Spleen (tissue), 7 donors: Measurements from ENCODE around the gene ZC2HC1C.

Source experiments
- CTCF ChIP-seq, 11 experiments: fragments of 200-600 bp in 7 of 11; fragments of 450-650 bp in 4 of 11; sonication (generic) in 4 of 11; IDR thresholded peaks in 8 of 11; conservative IDR thresholded peaks in 3 of 11; 1 replicate in 7 of 11; 2 replicates in 4 of 11; pipeline versions ENCODE4 v1.4.0 to v1.8.0; 2016 to 2021; ENCODE audit warnings: antibody characterized with exemption in 11 of 11, inconsistent platforms in 4 of 11, mild to moderate bottlenecking in 1 of 11
- POLR2A ChIP-seq, 3 donors: fragments of 450-650 bp; IDR thresholded peaks; one replicate each; pipeline ENCODE4 v1.5.1; 2017; ENCODE audit warnings: antibody characterized with exemption in 3 of 3, mild to moderate bottlenecking in 1 of 3
- POLR2AphosphoS5 ChIP-seq, 3 donors: sonication (generic); formaldehyde crosslinking; IDR thresholded peaks; one replicate each; pipeline ENCODE4 v1.5.1; 2017; ENCODE audit warnings: antibody characterized with exemption in 3 of 3
- donor health status: DM: no; HTN: no; CAD: no; lungs with moderate emphysema.
- donor health status: DM: no; HTN: no; CAD: no.
- donor health status: DM: no; HTN: no; CAD: no.

GRCh38 chr14:75077794-75078193, 8.4 kb downstream of the ZC2HC1C start:
- TF ChIP-seq CTCF (IDR thresholded peaks at IDR 0.05 in 8 of 11, conservative IDR thresholded peaks at IDR 0.05 in 3 of 11) (no peak), POLR2A (IDR thresholded peaks at IDR 0.05) (no peak), POLR2AphosphoS5 (IDR thresholded peaks at IDR 0.05) (no peak)
